ENCODE data around the gene FOXL2. TPM values are rescaled to one million over a fixed set of nuclear protein-coding genes. Genes with fewer than 3 reads are reported as not detected.

FOXL2 gene
- total RNA-seq, 1 experiment from 2014 or later = 1.2 TPM

DNA sequence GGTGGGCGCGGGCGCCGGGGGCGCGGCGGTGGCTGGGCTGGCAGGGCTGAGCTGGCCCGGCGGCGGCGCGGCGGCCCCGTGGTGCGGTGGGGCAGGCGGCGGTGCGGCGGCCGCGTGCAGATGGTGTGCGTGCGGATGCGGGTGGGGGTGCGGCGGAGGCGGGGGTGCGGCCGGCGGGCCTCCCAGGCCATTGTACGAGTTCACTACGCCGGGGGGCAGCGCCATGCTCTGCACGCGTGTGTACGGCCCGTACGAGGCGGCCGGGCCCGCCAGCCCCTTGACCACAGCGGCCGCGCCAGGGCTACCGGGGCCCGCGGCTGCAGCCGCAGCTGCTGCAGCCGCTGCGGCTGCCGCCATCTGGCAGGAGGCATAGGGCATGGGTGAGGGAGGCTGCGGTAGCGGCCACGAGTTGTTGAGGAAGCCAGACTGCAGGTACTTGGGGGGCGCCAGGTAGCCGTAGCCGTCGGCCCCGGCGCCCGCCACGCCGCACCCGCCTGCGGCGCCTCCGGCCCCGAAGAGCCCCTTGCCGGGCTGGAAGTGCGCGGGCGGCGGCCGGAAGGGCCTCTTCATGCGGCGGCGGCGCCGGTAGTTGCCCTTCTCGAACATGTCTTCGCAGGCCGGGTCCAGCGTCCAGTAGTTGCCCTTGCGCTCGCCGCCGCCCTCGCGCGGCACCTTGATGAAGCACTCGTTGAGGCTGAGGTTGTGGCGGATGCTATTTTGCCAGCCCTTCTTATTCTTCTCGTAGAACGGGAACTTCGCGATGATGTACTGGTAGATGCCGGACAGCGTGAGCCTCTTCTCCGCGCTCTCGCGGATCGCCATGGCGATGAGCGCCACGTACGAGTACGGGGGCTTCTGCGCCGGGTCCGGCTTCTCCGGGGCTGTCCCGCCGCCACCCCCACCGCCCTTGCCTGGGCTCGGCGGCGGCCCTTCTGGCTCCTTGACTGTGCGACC lies 951 bp downstream of the FOXL2 start:
- peak; percentile 8 for DNase-seq (ENCODE audit: low spot score)

DNA sequence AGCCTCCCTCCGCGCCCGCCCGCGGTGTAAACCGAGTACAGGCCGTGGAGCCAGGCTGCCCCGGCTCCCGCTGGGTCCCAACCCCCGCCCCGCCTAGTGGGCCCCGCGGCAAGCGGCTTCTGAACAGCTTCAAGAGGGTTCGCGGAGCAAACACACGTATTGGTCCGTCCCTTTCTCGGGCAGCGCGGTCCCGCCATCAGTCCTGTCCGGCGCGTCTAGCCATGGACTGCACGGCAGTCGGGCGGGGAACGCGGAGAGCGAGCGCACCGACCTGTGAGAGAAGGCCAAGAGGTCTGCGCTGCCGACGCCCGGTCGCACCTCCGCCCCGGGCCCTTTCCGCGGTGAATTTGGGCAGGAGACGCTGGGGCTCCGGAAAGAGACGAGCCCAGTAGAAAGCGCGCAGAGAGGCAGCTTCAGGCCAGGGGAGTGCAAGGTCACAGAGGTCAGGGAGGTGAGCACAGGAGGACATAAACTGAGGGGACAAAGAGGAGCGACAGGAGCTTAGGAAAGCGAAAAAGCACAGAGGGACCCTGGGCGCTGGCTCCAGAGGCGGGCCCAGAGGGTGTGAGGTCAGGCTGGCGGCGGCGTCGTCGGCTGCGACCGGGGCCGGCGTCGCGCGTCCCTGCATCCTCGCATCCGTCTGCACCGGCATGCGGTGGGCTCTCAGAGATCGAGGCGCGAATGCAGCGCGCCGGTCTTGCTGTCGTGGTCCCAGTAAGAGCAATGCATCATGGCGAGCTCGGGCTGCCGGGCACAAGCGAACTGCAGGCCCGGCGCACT lies 1.8 kb downstream of the FOXL2 start:
- DNase-seq (ENCODE audit: low spot score) = no peak

DNA sequence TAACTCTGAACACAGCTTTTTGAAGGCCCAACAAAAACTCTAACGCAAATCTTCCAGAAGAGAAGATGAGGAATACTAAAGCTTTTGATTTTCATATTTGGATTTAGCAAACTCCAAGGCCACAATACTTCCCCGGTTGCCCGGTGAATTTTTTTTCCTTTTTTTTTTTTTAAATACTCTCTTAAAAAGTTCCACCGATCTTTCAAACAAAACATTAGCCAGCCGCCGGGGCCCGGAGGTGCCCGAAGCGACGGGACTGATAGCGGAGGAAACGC lies 2.3 kb downstream of the FOXL2 start:
- no peak for DNase-seq (ENCODE audit: low spot score)

DNA sequence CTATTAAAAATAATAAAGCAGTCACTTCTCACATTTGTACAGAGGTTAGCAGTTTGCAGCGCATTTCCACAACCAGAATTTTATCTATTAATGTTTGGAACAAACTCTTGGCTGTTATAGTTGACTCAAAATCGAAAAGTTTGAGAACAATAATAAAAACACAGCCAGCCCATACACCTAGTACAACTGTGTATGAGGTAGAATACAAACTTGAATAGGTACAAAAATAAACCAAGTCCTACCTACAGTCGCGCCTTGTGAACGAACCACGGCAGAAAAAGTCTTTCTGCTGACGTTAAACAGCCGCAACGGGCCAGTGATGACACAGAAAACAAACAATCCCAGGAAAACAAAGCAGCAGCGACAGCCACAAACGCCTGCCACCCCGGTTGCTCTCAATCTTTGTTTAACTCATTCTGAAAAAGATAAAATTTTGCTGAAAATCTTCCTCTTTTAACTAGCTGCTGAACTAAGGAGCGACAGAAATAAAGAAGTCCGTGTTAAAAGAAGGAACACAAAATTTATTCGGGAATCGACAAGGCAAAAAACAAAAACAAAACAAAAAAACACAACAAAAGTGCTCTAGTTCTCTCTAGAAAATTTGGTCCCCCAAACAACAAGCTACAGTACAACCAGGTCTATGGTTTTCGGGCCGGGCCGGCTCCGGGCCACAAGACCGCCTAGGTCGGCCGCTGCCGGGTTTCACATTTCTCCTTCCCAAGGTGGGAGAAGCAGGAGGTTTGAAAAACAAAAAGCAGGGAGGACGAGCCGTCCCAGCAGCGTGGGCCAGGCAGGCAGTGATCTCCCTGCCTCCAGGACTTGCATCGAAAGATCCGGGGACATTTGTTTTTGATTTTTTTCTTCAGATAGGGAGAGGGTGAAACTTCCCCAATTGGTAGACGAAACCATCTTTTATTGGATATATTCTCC lies 2.9 kb downstream of the FOXL2 start:
- DNase-seq (ENCODE audit: low spot score) = no peak

DNA sequence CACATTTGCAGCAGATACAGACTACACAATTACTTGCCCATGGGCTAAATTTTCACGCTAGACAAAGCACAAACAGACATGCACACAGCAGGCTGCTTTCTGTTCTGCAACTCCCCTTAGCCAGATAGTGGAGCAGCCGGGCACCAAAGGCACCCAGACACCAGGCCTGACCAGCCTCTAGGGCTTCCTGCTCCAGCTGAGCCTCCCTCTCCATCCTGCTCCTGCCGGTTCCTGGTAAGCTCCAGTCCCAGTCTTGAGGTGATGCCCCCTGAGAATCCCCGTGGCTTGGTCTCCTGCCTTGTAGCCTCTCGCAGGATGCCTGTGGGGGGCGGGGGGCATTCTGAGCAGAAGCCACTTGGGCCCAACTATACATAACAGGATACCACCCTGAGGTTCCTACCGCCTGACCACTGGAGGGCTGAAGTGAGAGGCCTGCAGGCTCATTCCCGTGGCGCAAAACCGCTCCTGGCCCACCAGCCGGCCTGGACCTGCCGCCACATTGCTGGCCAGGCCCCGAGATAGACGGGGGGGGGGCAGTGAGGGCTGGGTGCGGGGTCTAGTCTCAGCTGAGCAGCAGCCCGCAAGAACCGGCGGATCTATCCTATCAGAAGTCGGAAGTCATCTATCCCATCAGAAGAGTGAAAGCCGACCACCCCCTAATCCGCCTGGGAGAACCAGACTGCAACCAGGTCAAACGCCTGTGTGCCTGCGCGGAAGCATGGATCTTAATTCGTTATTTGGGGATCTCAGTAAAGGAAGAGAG lies 3.9 kb downstream of the FOXL2 start:
- no peak for DNase-seq (ENCODE audit: low spot score)

DNA sequence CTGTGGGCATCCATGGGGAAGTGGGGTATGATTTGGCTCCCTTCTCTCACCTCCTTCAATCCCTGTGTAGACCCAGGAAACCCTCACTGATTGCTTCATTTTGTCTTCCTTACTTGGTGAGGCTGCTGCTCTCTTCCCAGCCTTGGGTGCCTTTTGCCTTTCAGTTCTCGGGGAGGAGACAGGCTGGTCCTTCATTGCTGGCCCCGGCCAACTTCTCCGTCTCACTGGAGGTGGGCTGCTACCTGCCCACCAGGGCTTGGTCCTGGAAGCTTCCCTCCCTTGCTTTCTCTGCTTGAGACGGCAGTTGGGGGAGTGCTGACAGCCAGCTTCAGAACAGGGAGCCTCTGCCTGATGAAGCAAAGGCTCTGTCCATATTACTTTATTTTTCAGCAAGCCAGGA lies 4.7 kb downstream of the FOXL2 start:
- DNase-seq (ENCODE audit: low spot score) = no peak

DNA sequence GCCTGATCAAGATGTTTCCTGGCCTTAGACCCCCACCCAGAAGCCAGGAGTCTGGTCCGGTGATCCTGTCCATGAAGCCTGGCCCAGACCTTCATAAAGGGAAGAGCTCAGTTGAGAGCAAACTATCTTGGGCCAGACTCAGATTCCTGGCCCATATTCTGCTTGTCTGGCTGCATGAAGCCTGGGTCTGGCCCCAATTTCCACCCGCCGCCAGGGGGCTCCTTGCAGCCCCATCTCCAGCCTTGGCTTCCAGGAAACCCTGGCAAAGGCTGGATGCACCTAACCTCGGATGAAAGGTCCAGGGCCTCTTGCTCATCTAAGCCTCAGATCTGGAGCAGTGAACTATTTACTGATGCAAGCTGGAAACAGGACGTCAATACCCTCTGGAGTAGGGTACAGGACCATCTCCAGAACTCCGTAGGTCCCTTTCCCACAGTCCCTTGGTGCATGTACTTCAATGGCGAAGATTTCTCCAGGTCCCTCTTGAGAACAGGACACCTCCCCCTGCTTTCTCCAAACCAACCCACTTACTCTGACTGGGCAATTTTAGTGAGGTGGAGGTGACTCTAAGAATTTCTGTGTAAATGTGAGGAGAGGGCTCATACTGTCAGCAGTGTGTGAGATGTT lies 5.6 kb downstream of the FOXL2 start:
- DNase-seq (ENCODE audit: low spot score) = no peak

DNA sequence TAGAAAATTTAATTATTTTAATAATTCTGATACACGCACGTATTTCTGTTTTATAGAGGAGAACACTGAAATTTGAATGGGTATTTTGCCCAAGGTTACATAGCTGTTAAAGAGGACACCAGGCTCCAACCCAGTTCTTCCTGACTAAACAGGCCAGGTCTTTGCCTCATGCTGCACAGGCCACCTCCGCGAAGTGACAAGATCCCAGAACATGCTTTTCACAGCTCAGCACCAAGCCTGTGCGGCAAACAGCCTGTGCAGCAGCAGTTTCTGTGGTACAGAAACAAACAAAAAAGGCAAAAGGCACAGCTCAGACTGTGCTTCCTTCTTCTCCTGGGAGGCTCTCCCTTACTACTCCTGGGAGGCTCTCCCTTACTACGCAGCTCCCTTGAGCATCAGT lies 6.5 kb downstream of the FOXL2 start:
- DNase-seq (ENCODE audit: low spot score) = no peak

DNA sequence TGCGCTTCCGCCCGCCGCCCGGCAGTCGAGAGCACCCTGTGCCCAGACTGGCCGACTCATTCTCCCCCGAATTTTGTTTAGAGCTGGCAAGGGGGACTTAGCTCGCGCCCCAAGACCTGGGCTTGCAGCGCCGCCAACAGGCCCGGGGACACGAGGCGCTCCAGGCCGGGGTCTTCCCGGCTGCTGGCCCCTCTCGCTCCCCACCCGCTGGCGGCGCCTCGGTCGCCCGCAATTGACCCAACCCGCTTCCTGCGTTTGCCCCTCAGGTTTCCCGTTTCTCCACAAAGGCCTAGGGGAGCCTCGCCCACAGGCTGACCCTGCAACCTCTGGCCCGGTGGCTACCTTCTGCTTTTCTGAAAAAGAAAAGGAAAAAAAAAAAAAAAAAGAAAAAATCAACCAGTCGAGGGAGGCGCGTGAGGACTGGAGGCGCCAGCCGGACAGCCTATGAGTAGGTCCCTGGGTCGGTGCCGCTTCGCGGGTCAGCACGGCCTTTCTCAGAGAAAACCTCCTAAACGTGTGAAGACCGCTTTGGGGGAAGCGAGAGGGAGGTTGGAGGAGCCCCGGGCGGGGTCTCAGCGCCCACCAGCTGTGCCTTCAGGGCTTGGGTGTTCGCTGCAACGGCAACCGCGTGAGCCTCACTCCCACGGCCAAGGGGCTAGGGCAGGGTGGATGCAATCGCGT lies 7.2 kb downstream of the FOXL2 start:
- DNase-seq (ENCODE audit: low spot score) = no peak

DNA sequence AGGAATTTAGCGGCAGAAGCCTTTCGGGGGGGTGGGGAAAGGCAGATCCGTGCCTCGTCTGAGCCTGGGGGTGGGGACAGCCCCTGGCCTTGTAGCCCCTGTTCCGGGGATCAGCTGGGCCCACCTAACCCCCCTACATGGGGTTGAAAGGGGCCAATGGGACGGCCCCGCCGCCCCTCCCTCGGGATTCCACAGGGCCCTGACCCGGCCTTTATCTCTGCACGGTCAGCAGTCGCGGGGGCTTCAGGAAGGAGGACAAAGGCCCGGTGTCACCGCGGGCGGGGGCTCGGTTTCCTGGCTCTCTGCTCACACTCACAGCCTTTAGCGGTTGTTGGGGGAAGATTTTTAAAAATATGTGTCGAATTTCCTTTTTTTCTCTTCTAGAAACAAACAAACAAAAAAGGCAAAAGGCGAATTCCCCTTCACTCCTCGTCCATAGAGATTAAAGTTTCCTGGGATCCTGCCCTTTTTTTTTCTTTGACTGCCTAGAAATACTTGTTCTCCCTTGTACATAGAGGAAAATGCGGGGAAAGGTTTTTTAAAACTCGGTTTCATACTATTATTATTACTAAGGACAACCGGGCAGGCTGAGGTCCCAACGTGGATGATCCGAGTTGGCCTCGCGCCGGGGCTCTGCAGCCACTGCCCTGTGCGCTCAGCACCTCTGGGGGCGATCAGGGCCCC lies 7.9 kb downstream of the FOXL2 start:
- no peak for DNase-seq (ENCODE audit: low spot score)

DNA sequence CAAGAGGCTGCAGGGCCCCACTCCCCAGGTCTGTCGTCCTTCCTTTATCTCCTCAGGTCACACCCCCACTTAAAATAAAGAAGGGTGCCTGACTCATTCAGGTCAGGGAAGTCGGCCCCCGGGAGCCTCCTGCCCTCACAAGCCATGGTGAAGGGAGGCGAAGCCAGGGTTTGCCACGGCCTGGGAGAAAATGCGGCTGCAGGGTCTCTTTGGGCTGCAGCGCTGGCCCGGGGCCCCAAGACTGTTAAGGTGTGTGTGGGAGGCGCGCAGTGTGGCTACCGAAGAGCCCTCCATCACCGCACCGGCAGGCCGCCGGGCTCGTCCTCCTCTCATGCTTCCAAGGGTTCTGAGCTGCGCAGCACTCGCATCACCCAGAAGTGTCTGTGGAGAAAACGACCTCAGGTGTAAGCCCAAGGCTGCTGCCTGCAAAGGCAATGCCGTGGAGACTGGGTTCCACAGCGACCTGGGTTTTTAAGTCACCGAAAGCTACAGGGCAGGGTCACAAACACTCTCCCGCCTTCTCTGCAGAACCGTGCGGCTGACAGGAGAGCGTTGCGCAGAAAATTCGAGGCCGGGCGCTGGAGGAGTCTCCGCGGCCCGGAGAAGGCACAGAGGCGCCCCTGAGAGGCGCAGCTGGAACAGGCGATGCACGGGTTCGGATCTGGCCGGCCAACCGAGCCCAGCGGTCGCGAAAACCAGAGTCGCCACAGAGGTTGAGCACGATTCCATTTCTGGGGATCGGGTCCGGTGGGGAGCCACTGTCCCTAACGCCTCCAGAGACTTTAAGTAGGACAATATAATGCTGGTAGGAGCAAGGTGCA lies 8.7 kb downstream of the FOXL2 start:
- DNase-seq (ENCODE audit: low spot score) = no peak

DNA sequence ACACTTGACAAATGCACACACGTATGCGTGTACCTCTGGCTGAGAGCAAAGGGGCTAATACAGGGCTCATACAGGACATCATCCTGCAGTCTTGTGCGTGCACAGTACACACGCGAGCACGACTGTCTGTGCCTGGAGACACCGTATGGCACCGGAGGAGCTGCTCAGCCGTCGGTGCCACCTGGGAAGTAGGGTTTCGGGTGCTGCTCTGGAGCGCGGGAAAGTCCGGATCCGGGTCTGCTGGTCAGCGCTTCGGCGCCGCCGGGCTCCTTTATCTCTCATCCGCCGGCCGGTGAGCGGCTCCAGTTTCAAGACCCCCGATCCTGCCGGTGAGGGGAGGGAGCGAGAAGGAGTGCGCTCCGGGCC lies 9.3 kb downstream of the FOXL2 start:
- DNase-seq (ENCODE audit: low spot score) = no peak

DNA sequence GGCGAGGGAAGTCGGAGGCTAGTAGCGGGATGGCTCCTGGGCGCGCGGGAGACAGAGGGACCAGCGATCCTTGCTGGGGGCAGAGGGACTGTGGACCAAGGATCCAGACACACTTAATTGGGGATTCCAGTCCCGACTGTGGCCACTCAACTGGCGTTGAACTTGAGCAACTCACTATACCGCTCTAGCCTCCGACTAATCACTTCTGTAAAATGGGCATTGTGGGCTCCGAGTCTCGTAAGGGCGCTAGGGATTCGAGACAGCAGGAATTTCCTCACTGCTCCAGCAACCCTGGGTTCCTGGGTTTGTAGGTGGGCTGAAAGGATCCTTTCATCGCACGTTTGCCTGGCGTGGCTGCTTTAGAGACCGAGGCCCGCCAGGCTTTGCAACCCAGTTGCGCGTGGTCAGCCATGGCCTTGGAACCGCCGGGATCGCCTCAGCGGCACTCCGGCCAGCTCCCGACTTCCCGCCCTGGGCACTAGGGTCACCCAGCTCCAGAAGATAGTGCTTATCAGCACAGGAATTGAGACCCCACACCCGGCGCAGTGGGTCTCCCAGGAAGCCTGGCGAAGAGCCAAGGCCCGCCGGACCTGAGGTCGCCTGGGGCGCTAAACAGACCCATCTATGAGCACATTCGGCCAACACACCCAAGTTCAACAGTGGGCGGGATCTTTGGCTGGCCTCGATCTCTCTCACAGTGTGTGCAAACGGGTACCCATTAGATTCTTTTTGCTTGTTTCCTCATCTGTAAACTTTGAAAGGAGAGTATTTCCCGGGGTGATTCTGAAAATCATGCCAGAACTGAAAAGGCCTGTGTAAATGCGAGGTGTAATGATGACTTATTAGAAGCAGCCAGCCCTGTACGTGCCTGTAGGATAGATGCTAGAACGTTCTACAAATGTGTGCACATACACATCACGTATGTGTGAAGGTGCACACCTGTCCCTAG lies 9.9 kb downstream of the FOXL2 start:
- no peak for DNase-seq (ENCODE audit: low spot score)

DNA sequence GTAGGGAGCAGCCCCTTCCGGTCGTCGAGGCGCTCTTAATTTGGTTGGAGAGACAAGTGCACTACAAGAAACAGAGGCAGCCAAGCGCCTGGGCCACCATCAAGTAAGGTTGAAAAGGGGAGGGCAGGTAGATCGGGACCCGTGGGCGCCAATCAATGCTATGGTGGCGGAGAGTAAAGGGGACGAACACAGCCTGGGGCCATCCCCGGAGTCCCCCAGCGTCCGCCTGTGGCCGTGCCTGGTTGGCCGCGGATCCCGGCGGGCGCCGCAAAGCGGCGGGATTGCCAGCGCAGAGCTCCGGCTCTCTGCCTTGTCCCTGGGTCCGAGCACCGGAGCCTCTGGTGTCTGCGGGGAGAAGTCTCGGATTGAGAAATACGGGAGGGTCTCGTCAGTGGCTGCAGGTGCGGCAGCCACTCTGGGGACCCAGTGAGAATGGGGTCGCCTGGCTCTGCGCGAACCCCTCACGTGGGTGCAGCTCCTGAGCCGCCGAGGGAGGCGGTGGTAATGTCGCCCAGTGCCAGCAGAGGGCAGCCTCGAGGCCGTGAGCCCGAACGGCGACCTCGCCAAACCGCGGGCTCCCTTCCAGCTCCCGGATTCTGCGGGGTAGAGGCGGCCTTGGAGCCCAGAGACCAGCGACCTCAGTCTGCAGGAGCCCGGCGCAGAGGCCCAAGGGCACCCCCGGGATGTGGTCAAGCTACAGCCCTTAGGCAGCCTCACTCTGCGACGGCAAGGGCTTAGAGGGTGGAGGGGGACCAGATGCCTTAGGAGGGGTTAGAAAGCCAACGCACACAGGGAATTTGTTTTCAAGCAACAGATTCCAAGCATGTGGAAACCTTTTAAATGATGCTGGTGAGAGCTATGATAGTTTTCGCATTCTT lies 10.8 kb downstream of the FOXL2 start:
- DNase-seq (ENCODE audit: low spot score) = peak; percentile 48

DNA sequence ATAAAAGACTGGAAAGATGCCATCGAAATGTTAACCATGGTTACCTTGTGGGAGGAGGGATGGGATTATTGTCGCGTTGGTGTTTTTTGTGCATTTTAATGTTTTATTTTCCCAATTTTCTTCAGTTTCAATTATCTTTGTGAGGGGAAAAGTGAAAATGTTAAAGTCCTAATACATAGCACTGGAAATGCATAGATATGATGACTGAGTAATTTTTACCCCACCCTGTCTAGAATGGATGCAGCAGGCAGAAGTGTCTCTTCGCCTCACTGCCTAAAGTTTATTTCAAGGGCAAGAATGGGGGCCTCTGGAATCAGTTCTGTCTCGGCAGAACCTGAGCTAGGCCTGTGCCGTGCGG lies 11.5 kb downstream of the FOXL2 start:
- no peak for DNase-seq (ENCODE audit: low spot score)

DNA sequence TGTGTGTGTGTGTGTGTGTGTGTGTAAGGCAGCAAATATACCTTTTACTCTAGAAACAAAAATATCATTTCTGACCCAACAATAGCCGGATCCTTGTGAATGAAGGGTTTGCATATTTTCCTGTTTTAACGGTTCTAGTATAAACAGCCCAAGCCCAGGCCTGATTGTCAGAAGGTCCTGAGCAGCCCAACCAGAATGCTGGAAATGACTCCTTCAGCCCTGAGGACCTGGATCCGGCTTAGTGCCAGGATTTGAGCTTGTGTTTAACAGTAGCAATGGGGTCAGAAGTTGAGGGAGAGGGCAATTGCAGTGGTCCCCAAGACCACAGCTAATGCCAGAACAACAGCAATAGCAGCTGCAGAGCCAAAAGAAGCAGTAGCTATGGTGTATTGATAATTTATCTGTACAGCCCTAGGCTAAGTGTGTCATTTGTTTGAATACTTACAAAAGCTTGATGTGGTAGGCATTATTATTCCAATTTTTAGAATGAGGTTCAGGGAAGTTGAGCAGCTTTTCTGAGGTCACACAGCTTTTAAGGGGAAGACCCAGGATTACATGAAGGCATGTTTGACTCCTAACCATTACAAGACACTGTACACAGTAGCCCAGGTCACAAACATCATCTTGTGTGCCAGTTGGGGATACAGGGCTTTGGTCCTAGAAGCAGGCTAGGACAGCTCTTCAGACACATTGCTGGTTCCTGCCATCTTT lies 12.8 kb downstream of the FOXL2 start:
- DNase-seq (ENCODE audit: low spot score) = no peak
